SK-N-MC (cell line): ENCODE data around the gene BTN3A1.

Experiments
- EZH2 ChIP-seq: fragments of 200-600 bp; sonication (generic); IDR thresholded peaks from one replicate; pipeline ENCODE4 v1.6.1; 2017; ENCODE audit warnings: antibody characterized with exemption
- FOXP2 ChIP-seq: optimal IDR thresholded peaks from 2 replicates; pipeline ENCODE3; 2011; ENCODE audit warnings: mild to moderate bottlenecking, moderate library complexity; ENCODE audit not compliant: insufficient read depth; ENCODE audit errors: extremely low read length, control extremely low read depth

DNA sequence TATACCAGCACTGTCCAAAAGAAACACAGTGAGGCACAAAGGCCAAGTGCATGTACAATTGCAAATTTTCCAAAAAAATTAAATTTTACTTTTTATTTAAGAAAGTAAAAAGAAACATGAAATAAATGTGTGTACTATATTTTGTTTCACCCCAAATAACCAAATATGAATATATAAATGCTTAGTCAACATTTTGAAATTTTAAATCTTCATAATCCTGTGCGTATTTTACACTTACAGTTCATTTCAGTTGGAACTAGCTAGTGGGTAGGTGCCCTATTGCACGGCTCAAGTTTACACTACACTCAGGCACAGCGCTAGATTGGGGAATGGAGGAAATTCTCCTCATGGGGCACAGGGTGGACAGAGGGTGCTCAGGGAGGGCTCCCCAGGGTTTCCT, 20.3 kb downstream of the BTN3A1 start:
- no peak for TF ChIP-seq EZH2
- no peak for TF ChIP-seq FOXP2
